ENCODE data around the gene STK31.

- TF ChIP-seq CTCF (IDR thresholded peaks at IDR 0.05; ENCODE audit: poor library complexity) (no peak), EZH2 (IDR thresholded peaks at IDR 0.05; ENCODE audit: borderline replicate concordance) (no peak), EZH2phosphoT487 (IDR thresholded peaks at IDR 0.05; ENCODE audit: low read depth, severe bottlenecking, unreplicated experiment) (no peak)
Measured at GRCh38 chr7:23685731-23686130, 24.3 kb upstream of the STK31 start.
